Sigmoid colon (tissue), 4 donors: ENCODE results near the gene BCAS1.

ENCODE experiments used
- CTCF ChIP-seq, 4 experiments: fragments of 450-650 bp in 3 of 4; fragments of 200-600 bp in 1 of 4; IDR thresholded peaks; one replicate each; pipeline ENCODE4 v1.5.1; 2016 to 2019; ENCODE audit warnings: antibody characterized with exemption in 4 of 4, mild to moderate bottlenecking in 3 of 4, moderate library complexity in 2 of 4
- EP300 ChIP-seq, 4 donors: sonication (generic); formaldehyde crosslinking; IDR thresholded peaks; one replicate each; pipeline ENCODE4 v1.6.1; 2017; ENCODE audit warnings: antibody characterized with exemption in 4 of 4
- POLR2AphosphoS5 ChIP-seq, 4 donors: sonication (generic); formaldehyde crosslinking; IDR thresholded peaks; one replicate each; pipeline ENCODE4 v1.6.1; 2017; ENCODE audit warnings: antibody characterized with exemption in 4 of 4

DNA sequence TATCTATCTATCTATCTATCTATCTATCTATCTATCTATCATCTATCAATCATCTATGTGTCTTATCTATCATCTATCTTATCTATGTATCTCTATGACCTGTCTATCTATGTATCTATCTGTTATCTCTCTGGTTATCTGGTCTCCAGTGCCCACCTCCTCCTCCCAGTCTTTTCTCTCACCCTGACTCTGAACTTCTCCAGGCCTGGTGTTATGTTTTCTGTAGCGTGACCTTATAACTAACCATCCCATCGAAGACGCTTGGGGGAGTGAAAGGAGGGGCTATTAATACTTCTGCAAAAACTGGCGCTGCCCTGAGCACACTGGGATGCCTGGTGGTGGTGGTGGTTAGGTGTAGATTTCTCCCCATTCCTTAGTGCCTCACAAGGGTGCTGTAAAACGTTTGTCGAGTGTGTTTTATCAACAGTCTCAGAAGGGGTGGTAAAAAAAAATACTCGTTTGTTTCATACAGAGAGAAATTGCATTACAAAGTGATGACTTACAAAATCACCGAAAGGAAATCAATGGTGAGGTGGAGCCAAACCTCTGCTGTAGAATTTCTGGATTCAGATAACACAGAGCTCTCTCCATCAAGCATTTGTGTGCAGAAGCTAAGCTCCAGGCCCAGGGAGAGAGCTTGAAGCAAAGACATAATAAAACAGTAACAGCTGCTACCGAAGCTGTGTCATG lies 156.2 kb downstream of the BCAS1 start:
- TF ChIP-seq POLR2AphosphoS5 (IDR thresholded peaks at IDR 0.05) (no peak), CTCF (IDR thresholded peaks at IDR 0.05) (no peak), EP300 (IDR thresholded peaks at IDR 0.05) (no peak)
